Left lung (tissue), 10 donors: ENCODE data around the gene TMEM141. TPM values are rescaled to one million over a fixed set of nuclear protein-coding genes. Genes with fewer than 3 reads are reported as not detected.
"Not testable (repeated sequence)": the region's sequence is repeated elsewhere in the genome, so short reads cannot be mapped to it uniquely, and the experiment has no call there.

Source experiments
- ATAC-seq: fragments of 200-7000 bp; cut with Tn5 transposase; one replicate; pipeline ENCODE4 v1.9.1; 2020; ENCODE audit warnings: moderate library complexity
- DNase-seq, 4 donors: peaks; one replicate each; pipeline ENCODE4 v3.0.0-alpha.2; 2013 to 2020
- H3K27ac ChIP-seq, 2 donors: fragments of 200-600 bp; sonication (generic) in 1 of 2; one replicate each; pipeline versions ENCODE4 v1.5.0 to v1.8.0; 2020 to 2021
- H3K27me3 ChIP-seq, 2 donors: fragments of 200-600 bp; sonication (generic) in 1 of 2; one replicate each; pipeline versions ENCODE4 v1.5.0 to v1.8.0; 2020 to 2021
- H3K36me3 ChIP-seq, 2 donors: fragments of 200-600 bp; sonication (generic) in 1 of 2; one replicate each; pipeline versions ENCODE4 v1.5.0 to v1.8.0; 2020 to 2021
- H3K4me1 ChIP-seq, 2 donors: fragments of 200-600 bp; one replicate each; pipeline ENCODE4 v1.8.0; 2021
- H3K4me3 ChIP-seq, 2 donors: fragments of 200-600 bp; sonication (generic) in 1 of 2; one replicate each; pipeline versions ENCODE4 v1.5.0 to v1.8.0; 2020 to 2021; ENCODE audit warnings: mild to moderate bottlenecking in 1 of 2
- H3K9me3 ChIP-seq, 2 donors: fragments of 200-600 bp; sonication (generic) in 1 of 2; one replicate each; pipeline versions ENCODE4 v1.5.0 to v1.8.0; 2020 to 2021
- intact Hi-C, 2 donors: fragments of 100-400 bp; cut with DNase I; formaldehyde crosslinking; loops; one replicate each; pipeline versions ENCODE4 v1.11.2 to v1.14.2; 2022
- polyA plus RNA-seq, 6 donors: library from polyadenylated mRNA; unstranded; fragments of 120-200 nt; gene quantifications; one replicate each; pipeline ENCODE4 v1.2.1, GENCODE V29; 2013; ENCODE audit not compliant: insufficient read length in 6 of 6
- total RNA-seq, 2 donors: library from RNA; stranded (reverse); fragmentation: NEBNext Ultra II Directional; extraction: Animal tissue kit (Norgen Biotek cat#: 25700); gene quantifications; one replicate each; pipeline ENCODE4 v1.2.1, GENCODE V29; 2021
- TF ChIP-seq, protein P1 (sequence below), 2 donors: fragments of 200-600 bp; sonication (generic) in 1 of 2; IDR thresholded peaks; one replicate each; pipeline versions ENCODE4 v1.5.0 to v1.8.0; 2021; ENCODE audit warnings: antibody characterized with exemption in 2 of 2
- donor health status: DM: no; HTN: yes; CAD: no.
- donor health status: DM: no; HTN: no; CAD: no.

Gene TMEM141
- total and polyA plus RNA-seq, 8 donors: 49.3 to 76.6 (median 54.5) TPM

DNA sequence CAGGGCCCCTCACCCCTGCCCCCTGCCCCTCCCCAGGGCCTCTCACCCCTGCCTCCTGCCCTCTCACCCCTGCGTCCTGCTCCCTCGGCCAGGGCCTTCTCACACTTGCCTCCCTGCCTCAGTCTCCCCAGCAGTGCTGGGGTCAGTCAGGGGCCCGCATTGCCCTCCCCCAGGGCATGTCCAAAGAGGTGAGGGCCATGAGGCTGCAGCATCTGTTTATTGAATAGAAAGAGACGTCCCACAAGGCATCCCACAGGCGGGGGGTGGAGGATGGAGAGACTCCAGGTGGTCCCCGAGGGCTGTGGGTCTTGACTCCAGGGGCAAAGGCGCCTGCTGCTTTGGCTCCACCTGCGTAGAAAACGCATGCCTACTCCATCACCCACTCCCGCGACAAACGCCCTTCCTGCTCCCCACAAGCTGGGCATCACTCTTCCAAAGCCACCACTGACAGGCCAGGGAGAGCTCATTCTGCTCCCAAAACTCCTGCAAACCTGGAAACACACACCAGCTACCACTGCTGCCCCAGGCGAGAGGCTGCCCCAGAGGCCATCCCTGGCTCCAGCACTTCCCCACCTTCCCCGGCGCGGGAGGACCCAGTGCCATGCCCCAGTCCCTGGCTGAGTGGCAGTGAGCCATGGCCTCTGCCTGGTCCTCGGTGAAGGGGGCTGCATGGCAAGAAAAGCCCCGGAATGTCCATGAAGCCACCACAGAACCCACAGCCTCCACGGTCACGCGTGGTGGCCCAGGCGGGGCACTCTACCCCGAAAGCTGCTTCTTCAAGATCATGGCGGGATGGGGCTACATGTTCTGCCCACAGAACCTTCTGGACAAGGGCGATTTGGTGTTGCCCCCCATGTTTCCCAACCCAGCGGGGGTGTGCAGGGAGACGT, 31.5 kb upstream of the TMEM141 start:
- Histone ChIP-seq H3K9me3 (peaks cover 0 to 1% of the 10 kb centered on the region in 2 donors), H3K27ac (no peak overlapping the region), H3K36me3 (no peaks in the 10 kb centered on the region), H3K4me3 (no peak overlapping the region), H3K4me1 (no peaks in the 10 kb centered on the region), H3K27me3 (peaks cover 0 to 48% of the 10 kb centered on the region in 2 donors)
- ATAC-seq (no peak), DNase-seq (peak in 1 of 4 donors; percentile 58)
- intact Hi-C loops: no loop called here
- TF ChIP-seq, protein P1, sequence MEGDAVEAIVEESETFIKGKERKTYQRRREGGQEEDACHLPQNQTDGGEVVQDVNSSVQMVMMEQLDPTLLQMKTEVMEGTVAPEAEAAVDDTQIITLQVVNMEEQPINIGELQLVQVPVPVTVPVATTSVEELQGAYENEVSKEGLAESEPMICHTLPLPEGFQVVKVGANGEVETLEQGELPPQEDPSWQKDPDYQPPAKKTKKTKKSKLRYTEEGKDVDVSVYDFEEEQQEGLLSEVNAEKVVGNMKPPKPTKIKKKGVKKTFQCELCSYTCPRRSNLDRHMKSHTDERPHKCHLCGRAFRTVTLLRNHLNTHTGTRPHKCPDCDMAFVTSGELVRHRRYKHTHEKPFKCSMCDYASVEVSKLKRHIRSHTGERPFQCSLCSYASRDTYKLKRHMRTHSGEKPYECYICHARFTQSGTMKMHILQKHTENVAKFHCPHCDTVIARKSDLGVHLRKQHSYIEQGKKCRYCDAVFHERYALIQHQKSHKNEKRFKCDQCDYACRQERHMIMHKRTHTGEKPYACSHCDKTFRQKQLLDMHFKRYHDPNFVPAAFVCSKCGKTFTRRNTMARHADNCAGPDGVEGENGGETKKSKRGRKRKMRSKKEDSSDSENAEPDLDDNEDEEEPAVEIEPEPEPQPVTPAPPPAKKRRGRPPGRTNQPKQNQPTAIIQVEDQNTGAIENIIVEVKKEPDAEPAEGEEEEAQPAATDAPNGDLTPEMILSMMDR (IDR thresholded peaks at IDR 0.05): no peak

DNA sequence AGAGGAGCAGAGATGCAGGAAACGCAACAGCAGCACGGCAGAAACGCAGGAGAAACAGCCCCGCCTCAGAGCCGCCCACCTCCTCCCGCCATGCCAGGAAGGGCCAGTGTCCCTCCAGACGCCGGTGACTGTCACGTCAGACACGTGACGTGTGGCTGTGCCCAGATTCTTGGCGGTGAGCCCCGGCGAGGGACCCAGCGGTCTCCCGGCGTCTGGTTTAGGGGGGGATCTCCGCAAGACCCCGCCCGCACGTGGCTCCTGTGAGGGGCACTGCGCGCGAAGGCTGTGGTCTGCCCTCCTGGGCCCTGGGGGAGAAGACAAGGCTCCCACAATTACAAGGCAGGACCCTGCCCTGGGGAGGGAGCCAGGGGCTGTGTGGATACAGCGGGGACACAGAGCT, 30.7 kb upstream of the TMEM141 start:
- no peak overlapping the region for H3K4me3 ChIP-seq
- peaks cover 0 to 42% of the 10 kb centered on the region in 2 donors for H3K27me3 ChIP-seq
- H3K36me3 ChIP-seq: no peaks in the 10 kb centered on the region
- H3K4me1 ChIP-seq: no peaks in the 10 kb centered on the region
- intact Hi-C loops: no loop called here
- TF ChIP-seq, protein P1 (IDR thresholded peaks at IDR 0.05): no peak
- no peak overlapping the region for H3K27ac ChIP-seq
- ATAC-seq (no peak), DNase-seq (peak in 1 of 4 donors; percentile 72)
- H3K9me3 ChIP-seq: peaks cover 0 to 1% of the 10 kb centered on the region in 2 donors

DNA sequence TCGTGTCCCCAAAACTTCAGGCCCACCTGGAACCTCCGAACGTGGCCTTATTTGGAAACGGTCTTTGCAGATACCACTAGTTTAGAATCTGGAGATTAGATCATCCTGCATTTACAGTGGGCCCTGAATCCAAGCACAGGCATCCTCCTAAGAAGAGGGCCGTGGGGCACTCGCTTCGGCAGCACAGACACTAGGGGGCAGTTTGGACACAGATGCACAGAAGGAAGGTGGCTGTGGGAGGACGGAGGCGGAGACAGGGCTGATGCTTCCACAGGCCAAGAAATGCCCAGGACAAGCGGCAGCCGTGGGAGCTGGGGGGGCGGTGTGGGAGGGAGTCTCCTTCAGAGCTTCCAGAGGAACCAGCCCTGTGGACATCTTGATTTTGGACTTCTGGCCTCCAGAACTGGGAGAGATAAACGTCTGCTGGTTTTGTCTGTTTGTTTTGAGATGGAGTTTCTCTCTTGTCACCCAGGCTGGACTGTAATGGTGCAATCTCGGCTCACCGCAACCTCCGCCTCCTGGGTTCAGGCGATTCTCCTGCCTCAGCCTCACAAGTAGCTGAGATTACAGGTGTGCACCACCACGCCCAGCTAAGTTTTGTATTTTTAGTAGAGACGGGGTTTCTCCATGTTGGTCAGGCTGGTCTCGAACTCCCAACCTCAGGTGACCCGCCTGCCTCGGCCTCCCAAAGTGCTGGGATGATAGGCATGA, 30.2 kb upstream of the TMEM141 start:
- peaks cover 0 to 42% of the 10 kb centered on the region in 2 donors for H3K27me3 ChIP-seq
- intact Hi-C loops, H3K27ac ChIP-seq, H3K36me3 ChIP-seq, H3K4me1 ChIP-seq, H3K4me3 ChIP-seq, H3K9me3 ChIP-seq: not testable (repeated sequence)
- peak in 1 of 4 donors; percentile 79 for DNase-seq
- TF ChIP-seq, protein P1 (IDR thresholded peaks at IDR 0.05): peak in 1 of 2 donors; percentile 27
- peak; percentile 62 for ATAC-seq

DNA sequence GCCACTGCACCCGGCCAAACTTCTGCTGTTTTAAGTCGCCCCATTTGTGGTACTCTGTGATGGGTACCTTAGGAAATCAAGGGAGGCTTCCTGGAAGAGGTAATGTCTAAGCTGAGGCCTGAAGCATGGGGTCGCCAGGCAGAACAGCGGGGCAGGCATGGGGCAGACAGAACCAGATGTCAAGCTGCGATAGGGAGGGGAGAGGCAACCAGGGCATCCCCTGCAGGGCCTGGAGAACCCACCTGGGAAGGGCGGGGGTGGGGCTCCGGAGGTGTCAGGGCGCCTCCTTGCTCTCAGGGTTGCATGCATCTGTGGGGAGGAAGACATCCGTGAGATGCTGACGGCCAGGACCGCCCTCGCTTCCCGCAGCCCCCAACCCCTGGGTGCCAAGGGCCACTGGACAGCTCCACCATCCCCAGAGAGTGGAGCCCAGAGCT, 29.6 kb upstream of the TMEM141 start:
- ATAC-seq: no peak
- H3K27me3 ChIP-seq: peaks cover 0 to 42% of the 10 kb centered on the region in 2 donors
- H3K27ac ChIP-seq: no peak overlapping the region
- DNase-seq: peak in 1 of 4 donors; percentile 58
- intact Hi-C loops: no loop called here
- peaks cover 0 to 1% of the 10 kb centered on the region in 2 donors for H3K9me3 ChIP-seq
- no peak overlapping the region for H3K4me3 ChIP-seq
- TF ChIP-seq, protein P1 (IDR thresholded peaks at IDR 0.05): no peak
- no peaks in the 10 kb centered on the region for H3K36me3 ChIP-seq
- no peaks in the 10 kb centered on the region for H3K4me1 ChIP-seq

DNA sequence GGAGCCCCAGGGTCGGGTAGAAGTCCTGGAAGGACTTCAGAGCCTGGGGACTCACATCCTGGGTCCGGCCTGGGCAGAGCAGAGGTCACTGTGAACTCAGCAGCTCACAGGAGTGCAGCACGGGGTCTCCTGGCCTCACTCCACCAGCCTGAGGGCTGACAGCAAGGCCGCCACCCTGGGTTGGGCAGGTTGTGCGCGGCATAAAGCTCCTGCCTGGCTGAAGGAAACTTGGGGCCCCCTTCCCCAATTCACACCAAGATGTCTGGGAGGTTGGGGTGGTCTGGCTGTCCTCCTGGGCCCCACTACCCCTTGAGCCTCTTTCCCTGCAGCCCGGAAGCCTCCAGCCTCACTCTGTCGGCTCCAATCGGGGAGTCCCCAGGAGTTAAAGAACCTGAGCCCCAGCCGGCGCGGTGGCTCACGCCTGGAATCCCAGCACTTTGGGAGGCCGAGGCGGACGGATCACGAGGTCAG, 28.9 kb upstream of the TMEM141 start:
- Histone ChIP-seq H3K27ac (no peak overlapping the region), H3K36me3 (no peaks in the 10 kb centered on the region), H3K4me3 (no peak overlapping the region), H3K4me1 (no peaks in the 10 kb centered on the region), H3K27me3 (peaks cover 0 to 48% of the 10 kb centered on the region in 2 donors), H3K9me3 (no peaks in the 10 kb centered on the region)
- peak in 1 of 4 donors; percentile 33 for DNase-seq
- ATAC-seq: no peak
- intact Hi-C loops: no loop called here
- TF ChIP-seq, protein P1 (IDR thresholded peaks at IDR 0.05): no peak
